SIG-M5 (cell line): ENCODE data around the gene CNTNAP5.

ENCODE experiments used
- DNase-seq: peaks from one replicate; lab custom pipeline; 2025; lab: John Stamatoyannopoulos, UW

The CNTNAP5 gene

GRCh38 chr2:124476291-124476690 lies 451.2 kb downstream of the CNTNAP5 start:
- no peak for DNase-seq

DNA sequence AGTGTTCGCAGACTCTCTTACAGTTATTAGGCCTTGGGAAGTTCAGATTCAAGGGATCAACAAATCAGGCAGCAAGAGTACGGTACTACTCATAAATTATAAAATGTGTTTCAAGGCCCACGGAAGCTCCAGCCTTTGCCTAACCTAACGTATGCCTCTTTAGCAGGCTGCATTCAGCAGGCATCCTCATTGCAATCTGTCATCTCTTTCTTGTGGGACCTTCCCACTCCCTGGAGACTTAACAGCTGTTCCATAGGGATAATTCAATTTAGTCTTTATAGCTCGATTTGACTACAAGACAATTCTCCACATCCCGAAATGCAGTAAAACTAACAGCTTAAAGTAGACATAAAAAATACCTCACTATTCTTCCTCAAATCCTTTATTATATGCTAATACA lies 453.7 kb downstream of the CNTNAP5 start:
- no peak for DNase-seq

GRCh38 chr2:124480958-124481357 lies 455.9 kb downstream of the CNTNAP5 start:
- no peak for DNase-seq

DNA sequence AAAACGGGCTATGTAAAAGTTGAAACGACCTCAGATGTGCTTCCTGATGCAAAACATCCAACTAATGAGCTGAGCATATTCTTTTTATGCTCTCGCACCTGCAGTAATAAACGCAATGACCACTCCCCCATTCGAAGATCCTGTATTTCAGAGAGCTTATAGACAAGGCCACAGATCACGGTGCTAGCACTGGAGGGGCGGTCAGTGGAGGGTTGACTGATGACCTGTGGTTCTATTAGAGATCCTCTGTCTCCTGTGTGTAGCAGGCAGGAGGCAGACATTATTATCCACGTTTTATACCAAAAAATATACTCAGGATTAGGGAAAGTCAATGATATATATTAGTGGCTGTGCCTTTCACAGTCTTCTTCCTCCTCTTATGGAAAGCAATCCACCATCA lies 457.0 kb downstream of the CNTNAP5 start:
- no peak for DNase-seq

- no peak for DNase-seq
Observed at GRCh38 chr2:124482551-124482950, 457.5 kb downstream of the CNTNAP5 start.

DNA sequence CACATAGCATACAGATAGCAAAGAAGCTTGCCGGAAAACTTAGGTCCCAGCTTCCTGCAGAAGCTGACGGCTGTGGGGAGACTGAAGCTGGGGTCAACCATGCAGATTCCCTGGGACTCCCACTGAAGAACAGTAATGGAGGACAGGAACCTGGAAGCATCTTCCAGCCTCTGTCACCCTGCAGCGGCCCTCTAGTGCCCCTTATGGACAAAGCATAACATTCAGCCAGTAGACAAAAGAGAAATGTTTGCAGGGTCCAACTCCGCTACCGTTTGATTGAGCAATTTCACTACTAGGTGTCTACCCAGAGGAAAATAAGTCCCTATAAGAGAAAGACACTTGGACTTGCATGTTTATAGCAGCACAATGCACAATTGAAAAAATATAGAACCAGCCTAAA lies 460.6 kb downstream of the CNTNAP5 start:
- DNase-seq: no peak

DNA sequence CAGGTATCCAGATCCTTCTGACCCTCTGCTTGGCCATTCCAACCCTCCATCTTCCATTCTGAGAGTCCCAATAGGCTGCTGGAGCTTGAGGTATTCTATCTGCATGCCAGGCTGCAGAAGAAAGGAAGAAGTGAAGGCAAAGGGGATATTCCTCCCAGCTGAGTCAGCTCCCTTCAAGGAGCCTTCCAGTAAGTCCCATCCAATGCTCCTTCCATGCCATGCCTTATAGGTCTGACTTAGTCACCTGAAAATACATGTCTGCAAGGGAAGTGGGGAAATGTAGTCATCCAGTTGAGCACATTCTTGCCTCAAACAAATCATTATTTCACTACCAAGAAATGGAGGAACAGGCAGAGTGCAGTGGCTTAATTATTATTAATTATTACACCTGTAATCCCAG lies 464.6 kb downstream of the CNTNAP5 start:
- DNase-seq: no peak

- no peak for DNase-seq
Observed at GRCh38 chr2:124501575-124502152, 476.6 kb downstream of the CNTNAP5 start.

GRCh38 chr2:124514236-124514635 lies 489.1 kb downstream of the CNTNAP5 start:
- no peak for DNase-seq

DNA sequence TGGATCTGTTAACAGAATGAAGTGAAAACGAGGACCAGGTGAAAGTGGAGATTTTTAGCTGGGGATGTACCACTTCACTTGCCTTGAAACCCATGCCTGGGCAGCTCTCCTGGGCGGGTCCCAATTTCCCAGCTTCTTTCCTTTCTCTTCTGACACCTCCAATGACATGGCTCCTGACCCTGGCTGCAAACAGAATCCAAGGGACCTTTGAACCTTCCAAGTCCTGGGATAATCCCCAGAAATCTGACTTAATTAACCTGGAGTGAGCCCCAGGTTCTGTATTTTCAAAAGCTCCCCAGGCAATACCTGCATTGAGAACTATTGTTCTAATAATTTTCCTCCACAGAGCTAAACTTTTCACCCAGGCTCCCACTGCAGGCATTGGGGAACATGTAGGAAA lies 495.9 kb downstream of the CNTNAP5 start:
- DNase-seq: no peak

DNA sequence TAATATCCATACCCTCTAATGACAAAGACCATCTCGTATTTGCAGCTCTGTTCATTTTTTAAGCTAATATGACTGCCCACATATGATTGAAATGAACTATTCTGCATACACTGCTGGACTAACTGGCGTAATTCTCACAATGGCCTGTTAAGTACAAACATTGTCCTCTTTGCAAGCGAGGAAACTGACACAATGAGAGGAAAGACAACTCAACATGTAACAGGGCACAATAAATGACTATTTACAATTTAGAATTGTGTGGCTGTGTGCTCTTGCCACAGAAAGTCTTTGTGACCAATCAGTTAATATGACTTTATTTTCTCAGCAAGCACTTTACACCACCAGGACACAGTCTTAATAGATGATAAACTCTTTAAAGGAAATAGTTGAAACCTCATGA lies 498.0 kb downstream of the CNTNAP5 start:
- DNase-seq: no peak

- DNase-seq: no peak
Observed at GRCh38 chr2:124524155-124524915, 499.2 kb downstream of the CNTNAP5 start.

- DNase-seq: no peak
Observed at GRCh38 chr2:124526221-124526620, 501.1 kb downstream of the CNTNAP5 start.

DNA sequence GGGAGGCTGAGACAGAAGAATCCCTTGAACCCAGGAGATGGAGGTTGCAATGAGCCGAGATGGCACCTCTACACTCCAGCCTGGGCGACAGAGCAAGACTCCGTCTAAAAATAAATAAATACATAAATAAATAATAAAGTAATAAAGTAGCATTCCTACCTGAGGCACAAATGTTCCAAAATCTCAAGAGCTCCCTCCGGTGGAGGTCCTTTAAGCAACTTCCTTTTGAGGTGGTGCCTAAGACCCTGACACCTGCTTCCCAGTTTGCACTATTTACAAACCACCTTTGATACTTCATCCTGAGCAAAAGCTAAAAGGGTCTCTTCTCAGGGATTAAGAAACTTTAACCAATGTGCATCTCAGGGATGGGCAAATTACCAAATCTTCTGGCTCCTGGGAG lies 505.1 kb downstream of the CNTNAP5 start:
- DNase-seq: no peak

GRCh38 chr2:124533226-124533954 lies 508.3 kb downstream of the CNTNAP5 start:
- DNase-seq: no peak

DNA sequence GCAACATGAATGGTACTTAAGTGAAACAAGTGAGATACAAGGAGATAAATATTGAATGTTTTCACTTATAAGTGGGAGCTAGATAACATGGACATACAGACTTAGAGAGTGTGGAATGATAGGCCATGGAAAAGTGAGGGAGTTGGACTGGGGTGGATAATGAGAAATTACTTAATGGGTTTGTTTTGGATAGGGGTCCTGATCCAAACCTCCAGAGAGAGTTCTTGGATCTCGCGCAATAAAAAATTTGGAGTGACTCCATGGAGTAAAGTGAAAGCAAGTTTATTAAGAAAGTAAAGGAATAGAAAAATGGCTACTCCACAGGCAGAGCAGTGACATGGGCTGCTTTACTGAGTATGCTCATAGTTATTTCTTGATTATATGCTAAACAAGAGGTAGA lies 508.9 kb downstream of the CNTNAP5 start:
- DNase-seq: no peak

GRCh38 chr2:124535816-124536215 lies 510.7 kb downstream of the CNTNAP5 start:
- DNase-seq: no peak

GRCh38 chr2:124536591-124536990 lies 511.5 kb downstream of the CNTNAP5 start:
- DNase-seq: no peak

GRCh38 chr2:124538549-124538948 lies 513.5 kb downstream of the CNTNAP5 start:
- no peak for DNase-seq

DNA sequence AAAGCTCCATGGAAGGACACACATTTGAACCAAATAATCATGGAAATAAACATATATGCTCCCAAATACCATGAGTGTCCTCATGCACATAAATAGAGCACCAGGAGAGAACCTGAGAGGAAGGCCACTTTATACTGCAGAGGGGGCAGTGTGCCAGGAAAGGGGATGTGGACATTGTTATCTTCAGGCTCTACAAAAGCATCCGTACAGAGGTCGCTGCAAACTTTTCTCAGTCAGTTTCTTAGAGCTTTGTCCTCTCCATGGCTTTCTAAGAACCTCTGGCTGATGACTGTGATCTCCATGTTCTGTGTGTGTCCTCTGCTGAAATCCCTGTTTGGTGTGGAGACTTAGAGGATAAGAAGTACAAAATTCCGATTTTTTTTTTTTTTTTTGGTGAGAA lies 515.7 kb downstream of the CNTNAP5 start:
- no peak for DNase-seq

DNA sequence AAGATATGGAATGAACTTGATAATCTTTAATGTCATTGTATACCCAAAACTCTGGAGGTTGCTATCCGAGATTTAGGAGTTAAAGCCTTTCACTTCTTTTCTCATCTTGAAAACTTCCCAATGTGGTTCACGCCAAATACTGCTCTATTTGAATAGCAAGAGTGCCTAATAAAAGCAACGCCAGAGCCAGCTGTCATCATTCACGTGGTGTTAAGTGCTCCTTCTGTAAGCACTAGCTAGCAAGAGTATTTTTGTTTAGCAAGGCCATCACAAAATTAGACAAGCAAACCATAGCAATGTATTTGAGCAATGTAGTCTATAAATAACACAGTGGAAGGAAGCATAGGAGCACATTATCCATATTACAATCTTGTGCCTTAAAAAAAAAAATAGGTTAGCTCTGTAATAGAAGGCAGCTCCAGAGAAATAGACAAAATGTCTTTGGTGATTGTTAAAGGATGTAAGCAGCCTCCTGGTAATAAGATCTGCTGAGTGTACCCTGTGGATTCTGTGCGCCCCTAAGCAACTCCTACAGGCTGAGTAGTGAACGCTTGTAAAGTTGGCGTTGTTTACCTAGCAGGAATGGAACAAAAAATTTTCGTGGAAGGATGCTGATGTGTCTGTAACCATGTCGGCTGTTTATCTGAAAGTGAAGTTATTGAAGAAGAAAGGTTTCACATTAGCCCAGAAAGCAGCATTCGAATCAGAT lies 518.0 kb downstream of the CNTNAP5 start:
- no peak for DNase-seq

- DNase-seq: no peak
Observed at GRCh38 chr2:124547700-124548099, 522.6 kb downstream of the CNTNAP5 start.
